HepG2 (cell line): ENCODE data around the gene RPS19BP1. TPM values are rescaled to one million over a fixed set of nuclear protein-coding genes. Genes with fewer than 3 reads are reported as not detected.

Experiments used
- PITX1 ChIP-seq: sonication (generic); formaldehyde crosslinking; IDR thresholded peaks from 2 replicates; pipeline ENCODE4 v1.5.1; 2020; ENCODE audit warnings: mild to moderate bottlenecking, missing genetic modification reagents
- RFXANK ChIP-seq: IDR thresholded peaks from 2 replicates; pipeline ENCODE4 v1.6.1; 2016
- SALL2 ChIP-seq: sonication (generic); formaldehyde crosslinking; IDR thresholded peaks from 2 replicates; pipeline ENCODE4 v1.8.1; 2023; ENCODE audit warnings: mild to moderate bottlenecking, missing genetic modification reagents, inconsistent platforms
- SYNCRIP ChIP-seq: fragments of 200-400 bp; formaldehyde crosslinking; IDR thresholded peaks from 2 replicates; pipeline ENCODE4 v1.6.1; 2018; ENCODE audit warnings: mild to moderate bottlenecking, low read depth, low read length; ENCODE audit not compliant: insufficient read depth
- TP53 ChIP-seq: sonication (generic); formaldehyde crosslinking; conservative IDR thresholded peaks from 2 replicates; pipeline ENCODE4 v1.4.0; 2020; ENCODE audit warnings: missing genetic modification reagents
- YY1 ChIP-seq: IDR thresholded peaks from 2 replicates; pipeline ENCODE4 v1.6.1; 2011; ENCODE audit warnings: low read length, low read depth, moderate library complexity, mild to moderate bottlenecking; ENCODE audit not compliant: insufficient read depth, insufficient replicate concordance
- ZNF260 ChIP-seq: sonication (generic); formaldehyde crosslinking; IDR thresholded peaks from 2 replicates; pipeline ENCODE4 v1.4.0; 2020; ENCODE audit warnings: missing genetic modification reagents, low read depth, mild to moderate bottlenecking, borderline replicate concordance
- ZNF431 ChIP-seq: sonication (generic); formaldehyde crosslinking; IDR thresholded peaks from 2 replicates; pipeline ENCODE4 v1.9.0; 2022; ENCODE audit warnings: missing genetic modification reagents, low read depth, mild to moderate bottlenecking, borderline replicate concordance
- ZNF557 ChIP-seq: sonication (generic); formaldehyde crosslinking; IDR thresholded peaks from 2 replicates; pipeline ENCODE4 v1.4.0; 2020; ENCODE audit warnings: missing genetic modification reagents
- ZNF563 ChIP-seq: sonication (generic); formaldehyde crosslinking; IDR thresholded peaks from 2 replicates; pipeline ENCODE4 v1.8.0; 2022; ENCODE audit warnings: mild to moderate bottlenecking, moderate library complexity, missing genetic modification reagents
- ZNF574 ChIP-seq: sonication (generic); formaldehyde crosslinking; IDR thresholded peaks from 2 replicates; pipeline ENCODE4 v1.4.0; 2020; ENCODE audit warnings: missing genetic modification reagents
- ZNF782 ChIP-seq: sonication (generic); formaldehyde crosslinking; IDR thresholded peaks from 2 replicates; pipeline ENCODE4 v1.4.0; 2020; ENCODE audit warnings: missing genetic modification reagents, mild to moderate bottlenecking, borderline replicate concordance
- polyA plus RNA-seq, 8 experiments: library from polyadenylated mRNA; depleted of rRNA in 3 of 8; stranded (reverse) in 7 of 8; unstranded in 1 of 8; fragments of >200 nt; fragmentation: Illumina TruSeq in 4 of 8; extraction: Trizol in 4 of 8; gene quantifications; 2 replicates each; pipeline versions ENCODE4 v1.2.1 to v1.2.3, GENCODE V29; 2011 to 2016; ENCODE audit warnings: low read depth in 4 of 8, missing spikeins in 1 of 8, mixed read lengths in 1 of 8; ENCODE audit not compliant: insufficient read depth in 1 of 8
- total RNA-seq, 5 experiments: library from RNA; depleted of rRNA; stranded (reverse); fragments of >200 nt; fragmentation: Illumina TruSeq; extraction: Trizol; gene quantifications; 2 replicates each; pipeline ENCODE4 v1.2.3, GENCODE V29; 2016; ENCODE audit warnings: low read depth in 1 of 5
- TF ChIP-seq, protein P1 (sequence below), 2 experiments: sonication (generic) in 1 of 2; formaldehyde crosslinking in 1 of 2; IDR thresholded peaks; 2 replicates each; pipeline versions ENCODE4 v1.6.1 to v1.9.0; 2014 to 2022; ENCODE audit warnings: antibody characterized with exemption in 1 of 2, borderline replicate concordance in 1 of 2, inconsistent platforms in 1 of 2, low read depth in 1 of 2, missing genetic modification reagents in 1 of 2
- TF ChIP-seq, protein P2 (sequence below), 2 experiments: sonication (generic) in 1 of 2; formaldehyde crosslinking in 1 of 2; IDR thresholded peaks; 2 replicates each; pipeline versions ENCODE4 v1.4.0 to v1.6.1; 2016 to 2020; ENCODE audit warnings: borderline replicate concordance in 1 of 2, low read depth in 1 of 2, mild to moderate bottlenecking in 1 of 2, missing genetic modification reagents in 1 of 2

RPS19BP1 gene
- total and polyA plus RNA-seq, 2 of the 13 experiments (the other 11 are each of a cell fraction or from before 2014, with no cell fraction given) = 44.3 to 81.3 TPM

GRCh38 chr22:39502109-39502788 is 30.3 kb downstream of the RPS19BP1 start, which contains the start of gene MIEF1 (continued):
- peak; percentile 94 for TF ChIP-seq YY1
- peak; percentile 77; the same call in 1 of the 2 replicates for TF ChIP-seq ZNF782 (CRISPR knock-in tag)
- TF ChIP-seq TP53 = no peak
- peak; percentile 49; the same call in 1 of the 2 replicates for TF ChIP-seq SALL2 (CRISPR knock-in tag)
- no peak for TF ChIP-seq RFXANK (CRISPR knock-in tag)
- peak; percentile 93 for TF ChIP-seq ZNF574
- TF ChIP-seq ZNF557 (CRISPR knock-in tag) = no peak
- TF ChIP-seq SYNCRIP = no peak
- peak; percentile 69; the same call in 1 of the 2 replicates for TF ChIP-seq ZNF563 (CRISPR knock-in tag)
- TF ChIP-seq ZNF431 (CRISPR knock-in tag) = peak; percentile 68; the same call in 1 of the 2 replicates
- no peak for TF ChIP-seq ZNF260 (CRISPR knock-in tag)
- TF ChIP-seq PITX1 (CRISPR knock-in tag) = peak; percentile 18; the same call in 1 of the 2 replicates
- TF ChIP-seq, protein P1, sequence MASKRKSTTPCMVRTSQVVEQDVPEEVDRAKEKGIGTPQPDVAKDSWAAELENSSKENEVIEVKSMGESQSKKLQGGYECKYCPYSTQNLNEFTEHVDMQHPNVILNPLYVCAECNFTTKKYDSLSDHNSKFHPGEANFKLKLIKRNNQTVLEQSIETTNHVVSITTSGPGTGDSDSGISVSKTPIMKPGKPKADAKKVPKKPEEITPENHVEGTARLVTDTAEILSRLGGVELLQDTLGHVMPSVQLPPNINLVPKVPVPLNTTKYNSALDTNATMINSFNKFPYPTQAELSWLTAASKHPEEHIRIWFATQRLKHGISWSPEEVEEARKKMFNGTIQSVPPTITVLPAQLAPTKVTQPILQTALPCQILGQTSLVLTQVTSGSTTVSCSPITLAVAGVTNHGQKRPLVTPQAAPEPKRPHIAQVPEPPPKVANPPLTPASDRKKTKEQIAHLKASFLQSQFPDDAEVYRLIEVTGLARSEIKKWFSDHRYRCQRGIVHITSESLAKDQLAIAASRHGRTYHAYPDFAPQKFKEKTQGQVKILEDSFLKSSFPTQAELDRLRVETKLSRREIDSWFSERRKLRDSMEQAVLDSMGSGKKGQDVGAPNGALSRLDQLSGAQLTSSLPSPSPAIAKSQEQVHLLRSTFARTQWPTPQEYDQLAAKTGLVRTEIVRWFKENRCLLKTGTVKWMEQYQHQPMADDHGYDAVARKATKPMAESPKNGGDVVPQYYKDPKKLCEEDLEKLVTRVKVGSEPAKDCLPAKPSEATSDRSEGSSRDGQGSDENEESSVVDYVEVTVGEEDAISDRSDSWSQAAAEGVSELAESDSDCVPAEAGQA (IDR thresholded peaks at IDR 0.05; ENCODE audit: low read depth) = peak; percentile 61; the same call in 1 of the 2 replicates
- TF ChIP-seq, protein P1 (CRISPR knock-in tag; IDR thresholded peaks at IDR 0.05; ENCODE audit: borderline replicate concordance) = no peak
- TF ChIP-seq, protein P2, sequence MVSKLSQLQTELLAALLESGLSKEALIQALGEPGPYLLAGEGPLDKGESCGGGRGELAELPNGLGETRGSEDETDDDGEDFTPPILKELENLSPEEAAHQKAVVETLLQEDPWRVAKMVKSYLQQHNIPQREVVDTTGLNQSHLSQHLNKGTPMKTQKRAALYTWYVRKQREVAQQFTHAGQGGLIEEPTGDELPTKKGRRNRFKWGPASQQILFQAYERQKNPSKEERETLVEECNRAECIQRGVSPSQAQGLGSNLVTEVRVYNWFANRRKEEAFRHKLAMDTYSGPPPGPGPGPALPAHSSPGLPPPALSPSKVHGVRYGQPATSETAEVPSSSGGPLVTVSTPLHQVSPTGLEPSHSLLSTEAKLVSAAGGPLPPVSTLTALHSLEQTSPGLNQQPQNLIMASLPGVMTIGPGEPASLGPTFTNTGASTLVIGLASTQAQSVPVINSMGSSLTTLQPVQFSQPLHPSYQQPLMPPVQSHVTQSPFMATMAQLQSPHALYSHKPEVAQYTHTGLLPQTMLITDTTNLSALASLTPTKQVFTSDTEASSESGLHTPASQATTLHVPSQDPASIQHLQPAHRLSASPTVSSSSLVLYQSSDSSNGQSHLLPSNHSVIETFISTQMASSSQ (IDR thresholded peaks at IDR 0.05; ENCODE audit: low read depth) = no peak
- TF ChIP-seq, protein P2 (CRISPR knock-in tag; IDR thresholded peaks at IDR 0.05; ENCODE audit: borderline replicate concordance) = peak; percentile 49; the same call in 1 of the 2 replicates
